Neural cell (in vitro differentiated cells): ENCODE results near the gene FOXO1. TPM values are rescaled to one million over a fixed set of nuclear protein-coding genes. Genes with fewer than 3 reads are reported as not detected.

ENCODE experiments used
- H2AFZ ChIP-seq: fragments of 200-600, 300-800 bp; sonication (generic), shearing (Covaris generic); 2 replicates; pipeline ENCODE4 v1.6.0; 2014; ENCODE audit warnings: low read depth, mild to moderate bottlenecking, antibody characterized with exemption, low read length, moderate library complexity
- H3F3A ChIP-seq: fragments of 200-600 bp; shearing (Covaris generic); 2 replicates; pipeline ENCODE4 v1.6.1; 2016; ENCODE audit warnings: mild to moderate bottlenecking, moderate library complexity, mixed read lengths, antibody characterized with exemption, low read length; ENCODE audit not compliant: insufficient read depth, poor library complexity, severe bottlenecking
- H3K27ac ChIP-seq: fragments of 200-600, 300-800 bp; sonication (generic), shearing (Covaris generic); 2 replicates; pipeline ENCODE4 v1.5.1; 2014; ENCODE audit warnings: mild to moderate bottlenecking, low read length, moderate library complexity
- H3K27me3 ChIP-seq: fragments of 300-800, 200-600 bp; sonication (generic), shearing (Covaris generic); 2 replicates; pipeline ENCODE4 v1.6.0; 2014; ENCODE audit warnings: mild to moderate bottlenecking, low read depth, low read length, moderate library complexity; ENCODE audit not compliant: insufficient read depth
- H3K36me3 ChIP-seq: fragments of 300-800, 200-600 bp; sonication (generic), shearing (Covaris generic); 2 replicates; pipeline ENCODE4 v1.5.1; 2014; ENCODE audit warnings: mild to moderate bottlenecking, antibody characterized with exemption, low read length, moderate library complexity; ENCODE audit not compliant: insufficient read depth
- H3K4me2 ChIP-seq: fragments of 300-800, 200-600 bp; sonication (generic), shearing (Covaris generic); 2 replicates; pipeline ENCODE4 v1.6.0; 2014; ENCODE audit warnings: mild to moderate bottlenecking, low read length
- H3K4me3 ChIP-seq: fragments of 300-800, 200-600 bp; sonication (generic), shearing (Covaris generic); 2 replicates; pipeline ENCODE4 v1.5.1; 2014; ENCODE audit warnings: mild to moderate bottlenecking, low read length, moderate library complexity
- H3K79me2 ChIP-seq: fragments of 200-600 bp; shearing (Covaris generic); replicated peaks from 2 replicates; pipeline ENCODE4 v1.6.0; 2014; ENCODE audit warnings: mild to moderate bottlenecking, low read length, moderate library complexity; ENCODE audit not compliant: insufficient read depth
- H3K9ac ChIP-seq: fragments of 300-800, 200-600 bp; sonication (generic), shearing (Covaris generic); 2 replicates; pipeline ENCODE4 v1.6.1; 2016; ENCODE audit warnings: mild to moderate bottlenecking, low read length, mixed read lengths
- H3K9me2 ChIP-seq: fragments of 200-600 bp; shearing (Covaris generic); 2 replicates; pipeline ENCODE4 v1.6.1; 2016; ENCODE audit warnings: mild to moderate bottlenecking, low read length, mixed read lengths; ENCODE audit not compliant: insufficient read depth
- H3K9me3 ChIP-seq: fragments of 200-600, 300-800 bp; sonication (generic), shearing (Covaris generic); 2 replicates; pipeline ENCODE4 v1.6.1; 2016; ENCODE audit warnings: mild to moderate bottlenecking, mixed run types, low read length, moderate library complexity, mixed read lengths
- H4K20me1 ChIP-seq: fragments of 200-600 bp; shearing (Covaris generic); 2 replicates; pipeline ENCODE4 v1.6.1; 2016; ENCODE audit warnings: mild to moderate bottlenecking, mixed run types; ENCODE audit not compliant: insufficient read depth
- EP300 ChIP-seq: fragments of 450-650 bp; conservative IDR thresholded peaks from 2 replicates; pipeline ENCODE4 v1.6.1; 2014; ENCODE audit warnings: antibody characterized with exemption, mild to moderate bottlenecking, moderate library complexity; ENCODE audit not compliant: poor library complexity, severe bottlenecking
- EZH2 ChIP-seq: fragments of 200-600, 300-800 bp; shearing (Covaris generic), sonication (generic); IDR thresholded peaks from 2 replicates; pipeline ENCODE4 v1.6.1; 2014; ENCODE audit warnings: antibody characterized with exemption, low read length, borderline replicate concordance, mild to moderate bottlenecking; ENCODE audit not compliant: insufficient read depth, poor library complexity, severe bottlenecking
- MXI1 ChIP-seq: fragments of 450-650 bp; conservative IDR thresholded peaks from 2 replicates; pipeline ENCODE4 v1.6.1; 2014; ENCODE audit warnings: antibody characterized with exemption, mild to moderate bottlenecking; ENCODE audit not compliant: poor library complexity, severe bottlenecking
- POLR2AphosphoS5 ChIP-seq: IDR thresholded peaks from 2 replicates; pipeline ENCODE4 v1.6.1; 2012
- RAD21 ChIP-seq: fragments of 450-650 bp; conservative IDR thresholded peaks from 2 replicates; pipeline ENCODE4 v1.6.1; 2014; ENCODE audit warnings: antibody characterized with exemption, mild to moderate bottlenecking, moderate library complexity
- SMC3 ChIP-seq: fragments of 450-650 bp; conservative IDR thresholded peaks from 2 replicates; pipeline ENCODE4 v1.6.1; 2014; ENCODE audit warnings: antibody characterized with exemption, mild to moderate bottlenecking, moderate library complexity; ENCODE audit not compliant: poor library complexity
- TAF1 ChIP-seq: IDR thresholded peaks from 2 replicates; pipeline ENCODE4 v1.6.1; 2012; ENCODE audit warnings: low read depth
- polyA plus RNA-seq: library from polyadenylated mRNA; depleted of rRNA; stranded (reverse); fragments of >200 nt; gene quantifications from 2 replicates; pipeline ENCODE4 v1.2.3, GENCODE V29; 2014
- TF ChIP-seq, protein P1 (sequence below): fragments of 450-650 bp; IDR thresholded peaks from 2 replicates; pipeline ENCODE4 v1.5.1; 2014; ENCODE audit warnings: antibody characterized with exemption, mild to moderate bottlenecking, moderate library complexity; ENCODE audit not compliant: poor library complexity, severe bottlenecking
- TF ChIP-seq, protein P2 (sequence below): IDR thresholded peaks from 2 replicates; pipeline ENCODE4 v1.6.1; 2012; ENCODE audit warnings: borderline replicate concordance

FOXO1 gene
- polyA plus RNA-seq, 1 donor from 2014 or later: 1.2 TPM

DNA sequence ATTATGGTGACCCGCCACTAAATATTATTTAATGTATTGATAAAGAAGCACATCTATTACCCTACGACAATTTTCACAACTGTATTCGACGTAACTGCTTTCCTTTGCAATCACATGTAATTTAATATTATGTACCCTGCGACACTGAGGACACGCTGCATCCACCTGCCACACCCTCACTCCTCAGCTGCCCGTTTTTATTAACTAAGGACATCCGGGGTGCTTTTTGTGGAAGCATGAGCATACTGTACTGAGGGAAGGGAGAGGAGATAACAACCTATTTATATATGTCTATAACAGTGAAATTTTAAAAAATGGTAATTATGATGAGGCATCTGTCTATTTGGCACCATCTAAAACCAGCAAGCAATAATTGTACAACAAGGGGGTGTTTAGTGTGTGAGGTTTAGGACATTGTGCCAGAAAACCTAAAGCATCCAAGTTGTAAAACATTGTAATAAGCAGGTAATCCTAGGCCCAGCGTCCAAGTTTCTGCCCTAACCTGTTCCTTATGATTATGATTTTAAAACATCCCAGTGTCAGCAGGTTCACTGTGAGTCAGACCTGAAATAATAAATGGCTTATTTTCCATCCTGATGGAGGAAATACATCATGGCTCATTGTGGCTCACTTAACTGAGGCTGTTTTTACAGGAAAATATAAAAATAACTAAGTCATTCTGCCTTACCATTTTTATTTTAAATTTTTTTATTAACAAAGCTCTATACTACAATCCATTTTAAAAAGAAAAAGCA, 56.3 kb downstream of the FOXO1 start:
- Histone ChIP-seq H4K20me1 (no peaks in the 10 kb centered on the region), H3K9ac (no peak overlapping the region), H2AFZ (no peak overlapping the region), H3K27ac (no peak overlapping the region), H3F3A (no peaks in the 10 kb centered on the region), H3K79me2 (no peaks in the 10 kb centered on the region), H3K27me3 (no peaks in the 10 kb centered on the region), H3K9me2 (no peaks in the 10 kb centered on the region), H3K4me3 (no peak overlapping the region), H3K36me3 (no peaks in the 10 kb centered on the region), H3K4me2 (no peak overlapping the region), H3K9me3 (no peaks in the 10 kb centered on the region)
- no peak for TF ChIP-seq EP300
- no peak for TF ChIP-seq RAD21
- TF ChIP-seq TAF1: no peak
- TF ChIP-seq POLR2AphosphoS5: no peak
- TF ChIP-seq MXI1: no peak
- no peak for TF ChIP-seq SMC3
- TF ChIP-seq, protein P1, sequence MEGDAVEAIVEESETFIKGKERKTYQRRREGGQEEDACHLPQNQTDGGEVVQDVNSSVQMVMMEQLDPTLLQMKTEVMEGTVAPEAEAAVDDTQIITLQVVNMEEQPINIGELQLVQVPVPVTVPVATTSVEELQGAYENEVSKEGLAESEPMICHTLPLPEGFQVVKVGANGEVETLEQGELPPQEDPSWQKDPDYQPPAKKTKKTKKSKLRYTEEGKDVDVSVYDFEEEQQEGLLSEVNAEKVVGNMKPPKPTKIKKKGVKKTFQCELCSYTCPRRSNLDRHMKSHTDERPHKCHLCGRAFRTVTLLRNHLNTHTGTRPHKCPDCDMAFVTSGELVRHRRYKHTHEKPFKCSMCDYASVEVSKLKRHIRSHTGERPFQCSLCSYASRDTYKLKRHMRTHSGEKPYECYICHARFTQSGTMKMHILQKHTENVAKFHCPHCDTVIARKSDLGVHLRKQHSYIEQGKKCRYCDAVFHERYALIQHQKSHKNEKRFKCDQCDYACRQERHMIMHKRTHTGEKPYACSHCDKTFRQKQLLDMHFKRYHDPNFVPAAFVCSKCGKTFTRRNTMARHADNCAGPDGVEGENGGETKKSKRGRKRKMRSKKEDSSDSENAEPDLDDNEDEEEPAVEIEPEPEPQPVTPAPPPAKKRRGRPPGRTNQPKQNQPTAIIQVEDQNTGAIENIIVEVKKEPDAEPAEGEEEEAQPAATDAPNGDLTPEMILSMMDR: no peak
- TF ChIP-seq, protein P2, sequence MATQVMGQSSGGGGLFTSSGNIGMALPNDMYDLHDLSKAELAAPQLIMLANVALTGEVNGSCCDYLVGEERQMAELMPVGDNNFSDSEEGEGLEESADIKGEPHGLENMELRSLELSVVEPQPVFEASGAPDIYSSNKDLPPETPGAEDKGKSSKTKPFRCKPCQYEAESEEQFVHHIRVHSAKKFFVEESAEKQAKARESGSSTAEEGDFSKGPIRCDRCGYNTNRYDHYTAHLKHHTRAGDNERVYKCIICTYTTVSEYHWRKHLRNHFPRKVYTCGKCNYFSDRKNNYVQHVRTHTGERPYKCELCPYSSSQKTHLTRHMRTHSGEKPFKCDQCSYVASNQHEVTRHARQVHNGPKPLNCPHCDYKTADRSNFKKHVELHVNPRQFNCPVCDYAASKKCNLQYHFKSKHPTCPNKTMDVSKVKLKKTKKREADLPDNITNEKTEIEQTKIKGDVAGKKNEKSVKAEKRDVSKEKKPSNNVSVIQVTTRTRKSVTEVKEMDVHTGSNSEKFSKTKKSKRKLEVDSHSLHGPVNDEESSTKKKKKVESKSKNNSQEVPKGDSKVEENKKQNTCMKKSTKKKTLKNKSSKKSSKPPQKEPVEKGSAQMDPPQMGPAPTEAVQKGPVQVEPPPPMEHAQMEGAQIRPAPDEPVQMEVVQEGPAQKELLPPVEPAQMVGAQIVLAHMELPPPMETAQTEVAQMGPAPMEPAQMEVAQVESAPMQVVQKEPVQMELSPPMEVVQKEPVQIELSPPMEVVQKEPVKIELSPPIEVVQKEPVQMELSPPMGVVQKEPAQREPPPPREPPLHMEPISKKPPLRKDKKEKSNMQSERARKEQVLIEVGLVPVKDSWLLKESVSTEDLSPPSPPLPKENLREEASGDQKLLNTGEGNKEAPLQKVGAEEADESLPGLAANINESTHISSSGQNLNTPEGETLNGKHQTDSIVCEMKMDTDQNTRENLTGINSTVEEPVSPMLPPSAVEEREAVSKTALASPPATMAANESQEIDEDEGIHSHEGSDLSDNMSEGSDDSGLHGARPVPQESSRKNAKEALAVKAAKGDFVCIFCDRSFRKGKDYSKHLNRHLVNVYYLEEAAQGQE: no peak
- TF ChIP-seq EZH2: no peak

DNA sequence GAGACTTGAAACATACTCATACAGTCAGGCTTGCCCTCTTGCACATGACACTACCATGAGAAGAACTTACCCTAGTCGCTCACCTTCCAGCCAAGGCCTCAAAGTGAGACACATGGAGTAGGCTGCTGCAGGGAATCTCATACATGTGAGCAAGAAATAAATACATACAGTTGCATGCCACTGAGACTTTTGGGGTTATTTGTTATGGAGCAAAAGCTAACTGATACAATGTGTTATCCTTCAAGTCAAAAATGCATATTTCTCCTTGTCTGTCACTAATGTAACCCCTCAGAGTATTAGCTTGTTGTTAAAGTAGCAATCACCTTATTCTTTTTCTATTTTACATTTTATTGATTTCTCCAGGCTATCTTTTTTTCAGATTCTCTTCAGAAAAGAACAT, 58.1 kb downstream of the FOXO1 start:
- Histone ChIP-seq H3K36me3 (no peaks in the 10 kb centered on the region), H3F3A (no peaks in the 10 kb centered on the region), H3K9ac (no peak overlapping the region), H2AFZ (no peak overlapping the region), H3K4me2 (no peak overlapping the region), H4K20me1 (no peaks in the 10 kb centered on the region), H3K9me3 (no peaks in the 10 kb centered on the region), H3K9me2 (no peaks in the 10 kb centered on the region), H3K4me3 (no peak overlapping the region), H3K27ac (no peak overlapping the region), H3K27me3 (no peaks in the 10 kb centered on the region), H3K79me2 (no peaks in the 10 kb centered on the region)
- TF ChIP-seq, protein P1: no peak
- TF ChIP-seq POLR2AphosphoS5 (no peak), RAD21 (no peak), EP300 (no peak), EZH2 (no peak), TAF1 (no peak), SMC3 (no peak), MXI1 (no peak)
- TF ChIP-seq, protein P2: no peak
